CD4-positive, alpha-beta T cell (primary cell): ENCODE data around the gene PCOLCE2. TPM values are rescaled to one million over a fixed set of nuclear protein-coding genes. Genes with fewer than 3 reads are reported as not detected.

Source experiments
- ATAC-seq: fragments of 200-7000 bp; cut with Tn5 transposase; one replicate; pipeline ENCODE4 v1.10.0; 2022; ENCODE audit warnings: mild to moderate bottlenecking; ENCODE audit not compliant: poor library complexity
- CTCF ChIA-PET: fragments of 350-600 bp; sonication (Branson Sonifier 250); formaldehyde crosslinking; loops from one replicate; lab custom pipeline; 2021; ENCODE audit warnings: antibody characterized with exemption, inconsistent platforms; lab: Charles Lee
- POLR2A ChIA-PET: fragments of 350-600 bp; sonication (Branson Sonifier 250); formaldehyde crosslinking; loops from one replicate; lab custom pipeline; 2021; ENCODE audit warnings: antibody characterized with exemption, inconsistent platforms; lab: Charles Lee
- DNase-seq, 14 experiments: peaks; one replicate each; pipeline ENCODE4 v3.0.0-alpha.2; 2013 to 2020; ENCODE audit warnings: mixed read lengths in 2 of 14
- H3K27ac ChIP-seq, 2 donors: one replicate each; pipeline versions ENCODE4 v1.5.1 to v1.7.0; 2013; ENCODE audit warnings: low read length in 2 of 2, low read depth in 1 of 2, mild to moderate bottlenecking in 1 of 2
- H3K27me3 ChIP-seq, 2 experiments: 1 replicate in 1 of 2; 2 replicates in 1 of 2; pipeline versions ENCODE4 v1.6.1 to v1.7.0; 2013; ENCODE audit warnings: low read length in 2 of 2, control low read depth in 1 of 2, mild to moderate bottlenecking in 1 of 2, moderate library complexity in 1 of 2; ENCODE audit not compliant: insufficient read depth in 2 of 2, control insufficient read depth in 1 of 2
- H3K36me3 ChIP-seq: one replicate; pipeline ENCODE4 v1.6.1; 2013; ENCODE audit warnings: low read length, control low read depth; ENCODE audit not compliant: insufficient read depth
- H3K4me1 ChIP-seq: one replicate; pipeline ENCODE4 v1.6.1; 2013; ENCODE audit warnings: low read length, control low read depth; ENCODE audit not compliant: insufficient read depth
- H3K4me3 ChIP-seq: one replicate; pipeline ENCODE4 v1.5.1; 2013; ENCODE audit warnings: mild to moderate bottlenecking, low read length, moderate library complexity
- H3K9me3 ChIP-seq, 2 experiments: 1 replicate in 1 of 2; 2 replicates in 1 of 2; pipeline versions ENCODE4 v1.6.1 to v1.7.0; 2013; ENCODE audit warnings: low read length in 2 of 2, mild to moderate bottlenecking in 2 of 2, control low read depth in 1 of 2, moderate library complexity in 1 of 2; ENCODE audit not compliant: control insufficient read depth in 1 of 2, insufficient read depth in 1 of 2
- H3K27ac Mint-ChIP-seq: one replicate; pipeline ENCODE4 v1.8.0; 2020; ENCODE audit warnings: mixed read lengths
- H3K27me3 Mint-ChIP-seq: one replicate; pipeline ENCODE4 v1.8.0; 2021; ENCODE audit warnings: mixed read lengths
- H3K36me3 Mint-ChIP-seq: one replicate; pipeline ENCODE4 v1.8.0; 2021; ENCODE audit warnings: low read depth, mixed read lengths
- H3K4me1 Mint-ChIP-seq: one replicate; pipeline ENCODE4 v1.8.0; 2021; ENCODE audit warnings: low read depth, mixed read lengths
- H3K4me3 Mint-ChIP-seq: one replicate; pipeline ENCODE4 v1.8.0; 2020; ENCODE audit warnings: mild to moderate bottlenecking, mixed read lengths
- H3K9me3 Mint-ChIP-seq: one replicate; pipeline ENCODE4 v1.8.0; 2020; ENCODE audit warnings: mixed read lengths
- intact Hi-C, 2 experiments: fragments of 100-400 bp; cut with DNase I in 1 of 2; cut with micrococcal nuclease in 1 of 2; formaldehyde crosslinking; loops; one replicate each; pipeline versions ENCODE4 v1.15.1 to v1.9.0; 2023 to 2025; cut with DNase I, micrococcal nuclease
- total RNA-seq, 174 experiments: library from RNA in 2 of 174; stranded (reverse) in 2 of 174; gene quantifications; one replicate each; pipeline ENCODE4 v1.2.3 and lab custom pipeline; 2021 to 2026
- TF ChIP-seq, protein P1 (sequence below): fragments of 200-600 bp; IDR thresholded peaks from one replicate; pipeline ENCODE4 v1.8.0; 2022; ENCODE audit warnings: antibody characterized with exemption, mild to moderate bottlenecking

Gene PCOLCE2
- total RNA-seq, 2 experiments from 2014 or later, result not detected

DNA sequence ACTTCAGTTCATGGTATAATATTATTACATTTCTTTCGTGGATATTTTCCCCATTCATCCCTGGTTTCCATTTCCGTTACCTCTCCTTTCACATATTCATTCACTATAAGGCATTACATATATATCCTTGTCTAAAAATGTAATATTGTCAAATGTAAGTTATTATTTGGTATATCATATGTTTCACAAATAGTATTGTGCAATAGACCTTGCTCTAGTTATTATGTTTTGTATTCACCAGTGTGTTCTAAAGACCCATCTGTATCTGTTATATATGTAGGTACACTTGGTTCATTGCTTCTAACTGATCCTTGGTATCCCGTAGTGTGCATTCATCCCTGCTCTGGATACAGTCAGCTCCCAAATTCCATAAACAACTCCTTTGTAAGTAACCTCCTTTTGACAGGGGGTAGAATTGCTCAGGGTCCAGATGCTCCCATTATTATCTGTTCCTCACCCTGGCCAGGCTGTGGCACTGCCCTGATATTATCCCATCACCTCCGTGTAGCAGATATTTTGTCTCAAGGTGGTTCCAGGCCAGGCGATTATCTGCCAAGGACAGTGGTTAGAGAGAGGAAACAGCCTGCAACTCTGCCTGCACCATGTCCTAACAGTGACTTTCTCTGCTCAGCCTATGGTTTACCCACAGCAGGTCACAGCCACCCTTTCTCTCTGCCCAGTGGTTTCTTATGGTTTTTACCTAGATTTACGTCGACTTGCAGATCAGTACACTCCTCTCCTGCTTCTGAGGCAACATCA, 45.4 kb upstream of the PCOLCE2 start:
- CTCF ChIA-PET, result no interaction called here
- no peak overlapping the region for H3K4me3 Mint-ChIP-seq
- no peaks in the 10 kb centered on the region for H3K36me3 Mint-ChIP-seq
- DNase-seq (no peak), ATAC-seq (no peak)
- POLR2A ChIA-PET, result no interaction called here
- no peaks in the 10 kb centered on the region for H3K4me1 Mint-ChIP-seq
- Histone ChIP-seq H3K4me1 (no peaks in the 10 kb centered on the region), H3K9me3 (no peaks in the 10 kb centered on the region), H3K27ac (no peak overlapping the region), H3K4me3 (no peak overlapping the region), H3K27me3 (no peaks in the 10 kb centered on the region), H3K36me3 (no peaks in the 10 kb centered on the region)
- H3K27ac Mint-ChIP-seq, result no peak overlapping the region
- intact Hi-C loops, result no loop called here
- TF ChIP-seq, protein P1, sequence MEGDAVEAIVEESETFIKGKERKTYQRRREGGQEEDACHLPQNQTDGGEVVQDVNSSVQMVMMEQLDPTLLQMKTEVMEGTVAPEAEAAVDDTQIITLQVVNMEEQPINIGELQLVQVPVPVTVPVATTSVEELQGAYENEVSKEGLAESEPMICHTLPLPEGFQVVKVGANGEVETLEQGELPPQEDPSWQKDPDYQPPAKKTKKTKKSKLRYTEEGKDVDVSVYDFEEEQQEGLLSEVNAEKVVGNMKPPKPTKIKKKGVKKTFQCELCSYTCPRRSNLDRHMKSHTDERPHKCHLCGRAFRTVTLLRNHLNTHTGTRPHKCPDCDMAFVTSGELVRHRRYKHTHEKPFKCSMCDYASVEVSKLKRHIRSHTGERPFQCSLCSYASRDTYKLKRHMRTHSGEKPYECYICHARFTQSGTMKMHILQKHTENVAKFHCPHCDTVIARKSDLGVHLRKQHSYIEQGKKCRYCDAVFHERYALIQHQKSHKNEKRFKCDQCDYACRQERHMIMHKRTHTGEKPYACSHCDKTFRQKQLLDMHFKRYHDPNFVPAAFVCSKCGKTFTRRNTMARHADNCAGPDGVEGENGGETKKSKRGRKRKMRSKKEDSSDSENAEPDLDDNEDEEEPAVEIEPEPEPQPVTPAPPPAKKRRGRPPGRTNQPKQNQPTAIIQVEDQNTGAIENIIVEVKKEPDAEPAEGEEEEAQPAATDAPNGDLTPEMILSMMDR, result no peak
- peaks cover 10% of the 10 kb centered on the region for H3K27me3 Mint-ChIP-seq
- no peaks in the 10 kb centered on the region for H3K9me3 Mint-ChIP-seq

DNA sequence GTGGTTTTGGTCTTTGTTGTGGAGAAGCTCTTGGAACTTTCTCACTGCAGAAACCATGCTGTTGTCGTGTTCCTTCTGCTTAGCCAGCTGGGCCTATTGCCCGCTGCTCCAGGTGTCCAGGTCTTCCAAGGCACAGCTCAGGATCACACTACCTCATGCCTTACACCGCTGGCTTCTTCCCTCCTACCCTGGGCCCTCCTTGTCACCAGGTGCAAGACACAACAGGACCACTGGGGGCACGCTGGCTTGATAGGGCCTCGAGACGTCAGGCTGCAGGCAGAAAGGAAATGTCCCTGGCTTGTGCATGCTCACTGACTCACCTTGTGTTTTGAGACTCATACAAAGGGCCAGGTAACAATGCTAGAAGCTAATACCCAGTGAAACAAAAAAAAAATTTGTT, 42.3 kb upstream of the PCOLCE2 start:
- H3K27me3 Mint-ChIP-seq, result peaks cover 29% of the 10 kb centered on the region
- DNase-seq (peak in 2 of 14 experiments; percentile 24 to 30), ATAC-seq (peak; percentile 44)
- Histone ChIP-seq H3K36me3 (no peaks in the 10 kb centered on the region), H3K27ac (no peak overlapping the region), H3K4me1 (no peaks in the 10 kb centered on the region), H3K4me3 (no peak overlapping the region), H3K9me3 (no peaks in the 10 kb centered on the region), H3K27me3 (peaks cover 0 to 5% of the 10 kb centered on the region in 2 experiments)
- ChIA-PET CTCF (no interaction called here), POLR2A (no interaction called here)
- intact Hi-C loops, result no loop called here
- no peaks in the 10 kb centered on the region for H3K4me1 Mint-ChIP-seq
- H3K36me3 Mint-ChIP-seq, result no peaks in the 10 kb centered on the region
- no peaks in the 10 kb centered on the region for H3K9me3 Mint-ChIP-seq
- no peak overlapping the region for H3K27ac Mint-ChIP-seq
- TF ChIP-seq, protein P1, result no peak
- H3K4me3 Mint-ChIP-seq, result no peak overlapping the region

DNA sequence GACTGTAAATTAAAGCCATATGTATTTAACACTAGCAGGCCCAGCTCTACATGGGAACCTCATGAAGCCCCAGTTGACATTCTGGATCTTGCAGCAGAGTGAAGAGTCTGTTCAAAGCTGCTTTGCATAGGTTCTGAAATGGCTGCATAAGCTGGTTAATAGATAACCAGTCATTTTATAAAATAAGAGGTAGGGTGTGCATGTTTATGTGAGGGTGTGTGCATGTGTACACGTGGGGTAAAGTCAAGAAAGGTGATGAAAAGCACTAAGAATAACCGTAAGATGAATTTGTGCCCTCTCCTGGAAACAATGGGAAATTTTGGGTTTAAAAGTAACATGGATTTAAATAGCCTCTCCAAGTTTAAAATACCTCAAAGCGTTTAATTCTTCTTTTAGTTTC, 41.6 kb upstream of the PCOLCE2 start:
- no peaks in the 10 kb centered on the region for H3K9me3 ChIP-seq
- Mint-ChIP-seq H3K4me3 (no peak overlapping the region), H3K27me3 (peaks cover 29% of the 10 kb centered on the region), H3K4me1 (no peaks in the 10 kb centered on the region), H3K36me3 (no peaks in the 10 kb centered on the region), H3K27ac (no peak overlapping the region), H3K9me3 (no peaks in the 10 kb centered on the region)
- H3K4me3 ChIP-seq, result no peak overlapping the region
- intact Hi-C loops, result no loop called here
- POLR2A ChIA-PET, result no interaction called here
- H3K27me3 ChIP-seq, result peaks cover 2 to 5% of the 10 kb centered on the region in 2 experiments
- H3K27ac ChIP-seq, result no peak overlapping the region
- CTCF ChIA-PET, result no interaction called here
- H3K36me3 ChIP-seq, result no peaks in the 10 kb centered on the region
- ATAC-seq (no peak), DNase-seq (no peak)
- H3K4me1 ChIP-seq, result no peaks in the 10 kb centered on the region
- TF ChIP-seq, protein P1, result no peak
